Pancreas (tissue), 10 donors: ENCODE results near the gene B4GALT1. TPM values are rescaled to one million over a fixed set of nuclear protein-coding genes. Genes with fewer than 3 reads are reported as not detected.

Source experiments
- ATAC-seq, 4 donors: fragments of 200-7000 bp; cut with Tn5 transposase; one replicate each; pipeline versions ENCODE4 v1.8.0 to v1.9.1; 2020; ENCODE audit warnings: mild to moderate bottlenecking in 4 of 4, moderate library complexity in 4 of 4
- DNase-seq, 6 donors: peaks; one replicate each; pipeline ENCODE4 v3.0.0-alpha.2; 2020
- FAIRE-seq: peaks from 2 replicates; lab custom pipeline; 2012; peaks lifted over from hg19 to GRCh38; lab: Jason Lieb, UNC
- H3K27ac ChIP-seq, 4 donors: fragments of 200-600 bp; sonication (generic); 1 replicate in 3 of 4; 2 replicates in 1 of 4; pipeline versions ENCODE4 v1.5.0 to v1.8.0; 2020
- H3K27me3 ChIP-seq, 4 donors: fragments of 200-600 bp; one replicate each; pipeline ENCODE4 v1.8.0; 2021
- H3K36me3 ChIP-seq, 3 donors: fragments of 200-600 bp; sonication (generic) in 1 of 3; one replicate each; pipeline versions ENCODE4 v1.5.0 to v1.8.0; 2020 to 2021
- H3K4me1 ChIP-seq, 3 donors: fragments of 200-600 bp; one replicate each; pipeline ENCODE4 v1.8.0; 2021
- H3K4me3 ChIP-seq, 4 donors: fragments of 200-600 bp; sonication (generic) in 2 of 4; one replicate each; pipeline versions ENCODE4 v1.5.0 to v1.8.0; 2020 to 2021
- H3K9me3 ChIP-seq, 4 donors: fragments of 200-600 bp; one replicate each; pipeline ENCODE4 v1.8.0; 2021
- CTCF ChIP-seq, 4 donors: fragments of 200-600 bp; sonication (generic) in 3 of 4; IDR thresholded peaks; one replicate each; pipeline versions ENCODE4 v1.5.0 to v1.8.0; 2021; ENCODE audit warnings: antibody characterized with exemption in 4 of 4
- WGBS, 2 donors: extraction: QIAGEN DNeasy Blood & Tissue Kit; methylation state at CpG; one replicate each; pipeline ENCODE4 v1.1.7; 2013; 5-methylcytosine and 5-hydroxymethylcytosine counted together
- intact Hi-C, 3 donors: fragments of 100-400 bp; cut with DNase I; formaldehyde crosslinking; loops; one replicate each; pipeline versions ENCODE4 v1.11.1 to v1.14.2; 2022
- polyA plus RNA-seq, 2 donors: library from polyadenylated mRNA; stranded (reverse); fragments of 200-250 nt; gene quantifications; one replicate each; pipeline ENCODE4 v1.2.3, GENCODE V29; 2013
- total RNA-seq, 6 donors: library from RNA; stranded (reverse); fragmentation: NEBNext Ultra II Directional in 4 of 6; extraction: Animal tissue kit (Norgen Biotek cat#: 25700) in 4 of 6; gene quantifications; one replicate each; pipeline versions ENCODE4 v1.2.1 to v1.2.4, GENCODE V29; 2021 to 2023
- donor health status: healthy with polysubstance abuse.
- donor health status: DM: no; HTN: no; CAD: no; lungs with moderate emphysema.
- donor health status: DM: no; HTN: no; CAD: no.
- donor health status: control.
- donor health status: control.
- donor health status: Bipolar disorder and iron deficiency.
- donor health status: DM: yes; HTN: yes; CAD: no.
- donor health status: DM: no; HTN: no; CAD: no.
- donor health status: DM: no; HTN: no; CAD: no.
- donor health status: DM: yes; HTN: yes; CAD: no.

Gene B4GALT1
- total and polyA plus RNA-seq, 8 donors, result 9.7 to 54.2 (median 24.4) TPM

GRCh38 chr9:33123407-33124031, 43.6 kb downstream of the B4GALT1 start:
- H3K4me1 ChIP-seq, result no peaks in the 10 kb centered on the region
- intact Hi-C loops, result no loop called here
- no peaks in the 10 kb centered on the region for H3K27me3 ChIP-seq
- 92 to 96% methylated on average over 8 of the region's 8 CpGs for WGBS, 2 donors
- DNase-seq (no peak), ATAC-seq (no peak), FAIRE-seq (no peak)
- no peak for TF ChIP-seq CTCF (IDR thresholded peaks at IDR 0.05)
- no peaks in the 10 kb centered on the region for H3K9me3 ChIP-seq
- H3K4me3 ChIP-seq, result no peak overlapping the region
- H3K27ac ChIP-seq, result no peak overlapping the region
- H3K36me3 ChIP-seq, result peaks cover 0 to 19% (median 0%) of the 10 kb centered on the region in 3 donors

- DNase-seq (no peak), FAIRE-seq (no peak), ATAC-seq (no peak)
- Histone ChIP-seq H3K27me3 (no peaks in the 10 kb centered on the region), H3K9me3 (no peaks in the 10 kb centered on the region), H3K4me3 (no peak overlapping the region), H3K4me1 (no peaks in the 10 kb centered on the region), H3K36me3 (peaks cover 0 to 26% (median 0%) of the 10 kb centered on the region in 3 donors), H3K27ac (no peak overlapping the region)
- intact Hi-C loops, result no loop called here
- 83 to 100% methylated on average over 1 of the region's 1 CpG for WGBS, 2 donors
- TF ChIP-seq CTCF (IDR thresholded peaks at IDR 0.05), result no peak
Measured at GRCh38 chr9:33120620-33121019, 46.5 kb downstream of the B4GALT1 start.

GRCh38 chr9:33117796-33118195, 49.3 kb downstream of the B4GALT1 start:
- Histone ChIP-seq H3K27me3 (no peaks in the 10 kb centered on the region), H3K4me1 (no peaks in the 10 kb centered on the region), H3K9me3 (no peaks in the 10 kb centered on the region), H3K27ac (no peak overlapping the region), H3K36me3 (peaks cover 0 to 50% (median 0%) of the 10 kb centered on the region in 3 donors), H3K4me3 (no peak overlapping the region)
- no peak for TF ChIP-seq CTCF (IDR thresholded peaks at IDR 0.05)
- WGBS, 2 donors, result 93 to 98% methylated on average over 4 of the region's 4 CpGs
- no peak for DNase-seq
- peak in 1 of 4 donors; percentile 46 for ATAC-seq
- intact Hi-C loops, result no loop called here
- no peak for FAIRE-seq

- WGBS, 2 donors, result 76 to 83% methylated on average over 1 of the region's 1 CpG
- H3K27ac ChIP-seq, result no peak overlapping the region
- H3K36me3 ChIP-seq, result peaks cover 0 to 53% (median 0%) of the 10 kb centered on the region in 3 donors
- FAIRE-seq (no peak), DNase-seq (no peak), ATAC-seq (peak in 1 of 4 donors; percentile 64)
- intact Hi-C loops, result no loop called here
- no peaks in the 10 kb centered on the region for H3K9me3 ChIP-seq
- TF ChIP-seq CTCF (IDR thresholded peaks at IDR 0.05), result no peak
- H3K4me3 ChIP-seq, result no peak overlapping the region
- H3K4me1 ChIP-seq, result no peaks in the 10 kb centered on the region
- H3K27me3 ChIP-seq, result no peaks in the 10 kb centered on the region
Measured at GRCh38 chr9:33117306-33117705, 49.8 kb downstream of the B4GALT1 start.

- intact Hi-C loops, result no loop called here
- ATAC-seq, result peak in 1 of 4 donors; percentile 63
- 84 to 92% methylated on average over 2 of the region's 2 CpGs for WGBS, 2 donors
- no peak for FAIRE-seq
- no peak for TF ChIP-seq CTCF (IDR thresholded peaks at IDR 0.05)
- H3K4me1 ChIP-seq, result no peaks in the 10 kb centered on the region
- H3K27ac ChIP-seq, result no peak overlapping the region
- no peak overlapping the region for H3K4me3 ChIP-seq
- H3K9me3 ChIP-seq, result no peaks in the 10 kb centered on the region
- H3K36me3 ChIP-seq, result peaks cover 0 to 57% (median 0%) of the 10 kb centered on the region in 3 donors
- no peaks in the 10 kb centered on the region for H3K27me3 ChIP-seq
- no peak for DNase-seq
Measured at GRCh38 chr9:33116860-33117259, 50.3 kb downstream of the B4GALT1 start.
